Activated T-cell treated with anti-CD3 and anti-CD28 coated beads for 4 hours (primary cell): ENCODE measurements around the gene RPS6KA5.
"Not testable (repeated sequence)": the region's sequence is repeated elsewhere in the genome, so short reads cannot be mapped to it uniquely, and the experiment has no call there.

ENCODE experiments used
- DNase-seq: peaks from one replicate; pipeline ENCODE4 v3.0.0-alpha.2; 2020

Gene RPS6KA5

DNA sequence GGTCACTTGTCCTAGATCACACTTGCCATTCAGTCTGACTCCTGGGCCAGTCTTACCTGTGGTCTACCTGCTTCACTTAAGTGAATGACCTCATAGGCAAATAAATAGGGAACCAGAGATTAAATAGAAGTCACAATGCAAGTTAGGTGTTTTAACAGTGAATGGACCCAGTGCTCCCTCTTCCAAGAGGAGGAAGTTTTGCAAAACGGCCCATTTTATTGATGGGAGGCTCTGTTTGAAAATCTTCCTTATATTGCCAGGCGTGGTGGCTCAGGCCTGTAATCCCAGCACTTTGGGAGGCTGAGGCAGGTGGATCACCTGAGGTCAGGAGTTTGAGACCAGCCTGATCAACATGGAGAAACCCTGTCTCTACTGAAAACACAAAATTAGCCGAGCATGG is 79.8 kb downstream of the RPS6KA5 start:
- not testable (repeated sequence) for DNase-seq

DNA sequence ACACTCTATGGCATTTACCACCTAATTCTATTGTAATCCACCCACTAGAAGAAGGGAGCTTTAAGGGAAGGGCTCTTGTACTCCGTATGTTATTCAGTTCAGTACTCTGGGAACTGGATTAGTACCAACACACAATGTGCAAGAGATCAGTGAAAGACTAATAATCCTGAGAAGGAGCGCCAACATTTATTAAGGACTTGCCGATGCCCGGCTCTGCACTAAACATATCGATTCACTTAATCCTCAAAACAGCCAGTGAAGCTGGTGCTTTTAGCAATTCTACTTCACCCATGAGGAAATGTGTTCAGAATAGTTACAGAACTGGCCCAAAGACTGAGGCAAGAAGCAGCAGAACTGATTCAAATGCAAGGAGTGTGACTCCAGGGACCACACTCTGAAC is 80.9 kb downstream of the RPS6KA5 start:
- DNase-seq = no peak

DNA sequence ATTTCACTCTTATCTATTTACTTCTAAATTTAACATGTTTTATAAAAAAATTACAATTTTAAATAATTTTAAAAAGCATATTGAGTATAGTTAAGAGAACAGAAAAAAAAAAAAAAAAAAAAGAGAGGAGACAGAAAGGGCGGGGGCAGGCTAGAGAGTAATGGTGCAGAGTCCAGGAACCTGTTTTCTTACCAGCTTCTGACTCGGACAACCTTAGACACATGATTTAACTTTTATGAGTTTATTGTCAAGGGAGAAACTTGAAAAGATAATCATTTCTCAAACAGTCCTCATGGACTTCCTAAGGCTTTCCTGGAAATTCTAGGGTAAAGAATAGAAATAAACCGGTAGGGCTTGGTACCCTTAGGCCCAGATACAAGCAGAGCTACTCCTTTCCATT is 84.3 kb downstream of the RPS6KA5 start:
- no peak for DNase-seq

DNA sequence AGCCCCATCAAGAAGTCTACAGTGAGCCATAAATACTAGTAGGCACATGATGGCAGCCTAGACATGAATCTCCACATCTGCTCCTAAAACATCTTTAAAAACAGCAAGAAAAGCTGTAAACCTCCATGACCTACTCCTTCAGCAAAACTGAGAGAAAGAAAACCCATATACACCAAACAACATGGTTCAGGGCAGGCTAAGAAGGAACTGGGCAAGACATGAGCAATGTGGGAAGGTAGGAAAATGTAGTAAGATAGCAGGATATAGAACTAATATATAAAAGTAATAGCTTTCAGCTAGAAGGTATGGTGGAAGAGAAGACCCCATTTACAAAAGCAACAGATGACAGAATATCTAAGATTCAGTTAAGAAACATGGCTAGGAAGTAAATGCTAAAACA is 88.8 kb downstream of the RPS6KA5 start:
- no peak for DNase-seq

DNA sequence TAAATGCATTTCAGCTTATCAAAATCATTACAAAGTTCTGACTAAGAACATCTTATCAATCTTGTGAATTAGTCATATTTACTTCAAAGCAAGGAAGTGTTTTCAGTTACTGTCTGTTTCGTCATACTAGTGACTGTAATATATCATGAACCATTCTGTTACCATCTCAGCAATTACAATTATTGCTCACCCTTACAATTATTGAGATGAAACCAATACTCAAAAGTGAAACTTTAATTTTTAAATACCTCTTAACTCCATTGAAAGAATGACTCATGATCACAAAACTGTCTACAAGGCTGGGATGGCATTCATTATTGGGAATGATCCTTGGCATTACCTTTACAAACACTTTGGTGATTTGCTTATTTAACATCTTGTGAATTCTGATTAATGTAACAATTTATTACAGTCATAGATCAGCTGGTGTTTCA is 90.3 kb downstream of the RPS6KA5 start:
- no peak for DNase-seq

DNA sequence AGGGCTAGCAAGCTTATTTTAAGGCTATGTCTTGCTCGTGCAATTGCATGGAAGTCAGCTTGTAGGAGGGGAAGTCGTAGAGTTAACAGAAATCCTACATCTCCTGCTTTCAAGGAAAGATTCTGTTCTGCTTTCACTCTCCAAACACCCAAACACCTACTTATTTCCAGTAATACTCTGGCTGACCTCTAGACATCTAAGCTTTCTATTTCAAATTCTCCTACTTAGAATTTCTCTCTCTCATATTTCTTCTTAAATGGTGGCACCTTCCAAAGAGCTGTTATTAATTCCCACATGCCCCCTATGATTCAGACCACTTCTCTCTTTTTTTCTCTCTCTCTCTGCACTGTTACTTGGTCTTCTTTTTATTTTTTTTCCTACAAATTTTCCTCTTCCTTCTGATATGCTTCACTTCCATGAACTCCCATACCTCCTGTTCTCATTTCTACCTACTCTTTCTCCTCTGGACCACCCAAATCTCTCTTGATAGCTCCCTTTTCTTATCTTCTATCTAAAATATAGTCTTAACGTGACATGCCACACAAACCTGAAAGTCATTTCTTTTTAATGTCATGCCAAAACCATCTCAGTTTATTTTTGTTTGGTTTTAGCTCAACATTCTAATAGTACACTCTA is 90.8 kb downstream of the RPS6KA5 start:
- no peak for DNase-seq

DNA sequence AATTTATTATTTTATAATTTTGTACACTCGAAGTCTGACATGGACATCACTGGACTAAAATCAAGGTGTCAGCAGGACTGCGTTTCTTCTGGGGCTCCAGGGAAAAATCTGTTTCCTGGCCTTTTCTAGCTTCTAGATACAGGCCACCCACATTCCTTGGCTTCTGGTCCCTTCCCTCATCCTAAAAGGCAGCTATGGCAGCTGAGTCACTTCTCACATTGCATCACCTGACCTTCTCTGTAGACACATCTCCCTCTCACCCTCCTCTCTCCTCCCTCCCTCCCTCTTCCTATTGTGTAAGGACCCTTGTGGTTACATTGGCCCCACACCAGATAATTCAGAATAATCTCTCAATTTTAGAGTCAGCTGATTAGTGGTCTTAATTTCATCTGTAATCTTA is 92.4 kb downstream of the RPS6KA5 start:
- DNase-seq = no peak

DNA sequence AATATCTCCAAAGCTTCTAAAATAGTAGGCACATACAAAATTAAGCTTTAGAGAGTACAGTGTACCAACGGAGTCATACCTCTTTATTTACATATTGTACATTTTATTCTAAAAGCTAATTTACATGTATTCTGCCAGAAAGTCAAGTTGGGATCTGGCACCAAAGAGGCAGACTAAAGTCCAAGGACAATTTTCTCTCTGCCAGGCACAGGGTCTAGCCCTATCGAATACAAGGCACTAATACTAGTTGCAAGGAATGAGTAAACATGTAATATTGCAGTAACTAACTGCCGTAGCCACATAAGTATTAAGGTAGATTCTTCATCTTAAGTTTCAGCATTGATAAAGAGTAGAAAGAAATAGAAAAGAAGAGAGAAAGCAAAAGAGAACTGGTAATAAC is 93.9 kb downstream of the RPS6KA5 start:
- DNase-seq = no peak

DNA sequence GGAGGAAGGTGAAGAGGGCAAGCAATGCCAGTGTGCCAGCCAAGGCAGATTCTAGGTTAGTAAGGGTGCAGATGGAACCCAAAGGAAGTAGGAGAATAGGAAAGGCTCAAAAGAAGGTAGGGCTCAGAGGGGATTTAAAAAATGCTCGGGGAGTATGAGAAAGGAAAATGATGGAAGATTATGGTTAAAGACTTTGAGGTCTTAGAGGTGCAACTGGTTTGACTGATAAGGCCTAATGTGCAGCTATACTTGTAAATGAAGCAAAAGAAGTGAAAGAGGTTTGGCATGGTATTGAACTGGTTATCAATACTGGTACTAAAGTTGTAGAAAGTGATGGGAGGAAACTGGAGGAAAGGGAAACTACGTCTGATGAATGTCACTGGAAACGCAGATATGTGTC is 94.7 kb downstream of the RPS6KA5 start:
- no peak for DNase-seq

DNA sequence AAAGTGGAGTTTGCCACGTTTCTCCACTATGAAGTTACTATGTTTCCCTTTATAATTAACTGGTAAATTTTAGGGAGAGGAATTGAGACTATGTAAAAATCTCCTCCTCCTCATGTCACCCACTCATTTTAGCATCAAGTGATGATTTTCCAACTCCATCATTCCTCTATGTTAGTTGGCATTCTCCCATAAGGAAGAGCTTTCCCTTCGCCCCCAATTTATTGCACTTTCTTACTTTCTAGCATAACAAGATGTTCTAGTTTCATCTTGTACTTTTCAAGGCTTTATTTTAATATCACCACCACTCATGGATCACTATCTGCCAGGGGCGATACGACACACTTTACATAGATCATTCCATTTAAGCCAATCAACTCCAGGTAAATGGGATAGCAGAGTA is 97.1 kb downstream of the RPS6KA5 start:
- DNase-seq = no peak

DNA sequence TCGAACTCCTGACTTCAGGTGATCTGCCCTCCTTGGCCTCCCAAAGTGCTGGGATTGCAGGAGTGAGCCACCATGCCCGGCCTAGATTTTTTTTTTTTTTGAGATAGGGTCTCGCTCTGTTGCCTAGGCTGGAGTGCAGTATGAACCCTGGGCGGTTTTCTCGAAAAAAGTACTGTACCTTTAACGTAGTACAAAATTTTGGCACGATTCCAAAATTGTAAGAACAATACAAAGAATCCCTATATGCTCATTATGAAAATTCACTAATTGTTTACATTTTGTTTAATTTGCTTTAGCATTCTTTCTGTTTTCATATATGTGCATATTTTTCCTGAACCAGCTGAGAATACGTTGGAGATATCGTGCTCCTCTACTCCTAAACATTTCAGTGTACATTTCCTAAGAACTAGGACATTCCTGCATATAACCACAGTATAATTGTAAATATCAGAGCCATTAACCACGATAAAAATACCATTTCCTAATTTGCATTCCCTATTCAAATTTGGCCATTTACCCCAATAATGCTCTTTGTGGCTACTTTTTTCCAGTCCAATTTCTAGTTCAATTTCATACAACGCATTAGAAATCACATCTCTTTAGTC is 97.8 kb downstream of the RPS6KA5 start:
- no peak for DNase-seq

DNA sequence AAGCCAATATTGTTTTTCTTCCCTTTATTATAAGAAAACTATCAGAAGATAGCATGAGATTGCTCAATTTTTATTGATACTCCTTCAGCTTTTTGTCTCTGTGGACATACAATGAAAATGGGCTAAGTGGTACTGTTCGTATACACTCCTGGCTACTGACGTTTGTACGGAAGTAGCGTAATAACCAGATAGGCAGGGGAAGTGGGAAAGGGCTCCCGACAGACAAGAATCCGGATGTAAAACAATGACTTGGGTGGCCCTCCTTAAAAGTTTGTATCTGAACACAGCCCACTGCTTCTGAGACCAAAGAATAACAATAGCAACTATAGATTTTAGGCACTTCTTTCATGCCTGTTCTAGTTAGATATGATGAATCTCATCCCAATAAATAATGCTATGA is 99.6 kb downstream of the RPS6KA5 start:
- no peak for DNase-seq

DNA sequence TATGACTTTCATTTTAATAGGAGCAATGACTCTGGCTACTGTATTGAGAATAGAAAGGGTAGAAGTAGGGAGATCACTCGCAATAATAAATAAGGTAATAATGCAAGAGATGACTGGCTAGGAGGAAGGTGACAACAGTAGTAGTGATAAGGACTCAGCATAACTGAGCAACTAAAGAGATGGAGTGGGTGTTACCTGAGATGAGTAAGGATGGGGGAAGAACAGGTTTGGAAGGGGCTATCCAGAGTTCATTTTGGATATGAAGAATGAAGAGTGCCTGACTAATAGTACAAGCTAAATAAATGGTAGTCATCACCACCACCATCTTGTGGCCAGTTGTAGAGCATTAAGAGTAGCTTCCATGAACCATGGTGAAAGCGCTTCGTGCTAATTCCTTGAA is 101.1 kb downstream of the RPS6KA5 start:
- no peak for DNase-seq

DNA sequence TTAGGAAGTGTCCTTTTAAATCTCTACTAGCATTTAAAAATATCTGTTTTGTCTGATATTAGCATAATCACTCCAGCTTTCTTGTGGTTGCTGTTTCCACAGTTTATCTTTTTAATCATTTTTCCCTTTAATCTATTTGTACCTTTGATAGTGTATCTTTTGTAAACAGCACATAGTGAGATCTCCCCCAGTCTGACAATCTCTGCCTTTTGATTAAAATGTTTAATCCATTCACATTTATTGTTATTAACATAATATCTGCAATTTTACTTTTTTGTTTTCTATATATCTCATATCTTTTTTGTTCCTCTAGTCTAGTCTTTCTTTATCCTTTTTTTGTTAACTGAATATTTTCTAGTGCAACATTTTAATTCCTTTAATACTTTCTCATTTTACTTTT is 104.2 kb downstream of the RPS6KA5 start:
- no peak for DNase-seq

DNA sequence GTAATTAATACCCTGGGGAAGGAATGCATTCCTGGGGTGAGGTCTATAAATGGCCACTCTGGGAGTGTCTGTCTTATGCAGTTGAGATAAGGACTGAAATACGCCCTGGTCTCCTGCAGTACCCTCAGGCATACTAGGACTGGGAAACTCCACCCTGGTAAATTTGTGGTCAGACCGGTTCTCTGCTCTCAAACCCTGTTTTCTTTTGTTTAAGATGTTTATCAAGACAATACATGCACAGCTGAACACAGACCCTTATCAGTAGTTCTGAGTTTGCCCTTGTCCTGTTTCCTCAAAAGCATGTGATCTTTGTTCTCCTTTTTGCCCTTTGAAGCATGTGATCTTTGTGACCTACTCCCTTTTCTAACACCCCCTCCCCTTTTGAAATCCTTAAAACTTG is 106.8 kb downstream of the RPS6KA5 start:
- not testable (repeated sequence) for DNase-seq

DNA sequence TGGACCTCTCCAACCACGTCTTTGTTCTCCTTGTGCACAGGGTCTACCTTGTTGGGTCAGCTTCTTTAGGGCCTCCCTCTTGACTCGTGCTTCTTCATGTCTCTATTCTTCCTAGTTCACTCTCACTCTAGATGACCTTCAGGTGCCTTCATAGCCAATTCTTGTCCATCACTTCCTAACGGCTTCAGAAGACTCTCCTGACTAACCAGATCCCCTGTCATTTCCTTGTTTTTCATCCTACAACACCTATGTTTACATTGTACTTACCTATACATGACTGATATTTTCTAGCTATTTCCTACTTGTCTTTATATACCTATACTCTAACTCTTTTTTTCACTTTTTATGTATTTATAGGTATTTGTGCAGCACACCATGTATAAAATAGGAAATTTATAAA is 117.1 kb downstream of the RPS6KA5 start:
- DNase-seq = no peak

DNA sequence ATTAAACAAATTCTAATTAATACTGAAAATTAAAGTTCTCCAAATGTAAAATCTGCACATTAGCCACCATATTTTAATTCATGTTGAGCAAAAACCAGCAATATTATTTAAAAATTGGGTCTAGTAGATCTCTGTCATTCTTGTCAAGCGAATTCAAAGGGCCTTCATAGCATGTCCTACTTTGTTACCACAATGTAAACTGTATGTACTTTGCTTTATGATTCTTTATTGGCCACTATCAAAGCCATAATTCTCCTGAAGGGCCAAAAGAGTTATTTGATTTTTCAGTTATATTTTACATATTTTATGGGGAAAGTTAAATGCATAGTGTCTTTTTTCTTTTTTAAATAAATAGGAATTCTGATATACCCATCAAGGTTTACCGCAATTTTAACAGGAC is 117.9 kb downstream of the RPS6KA5 start:
- no peak for DNase-seq

DNA sequence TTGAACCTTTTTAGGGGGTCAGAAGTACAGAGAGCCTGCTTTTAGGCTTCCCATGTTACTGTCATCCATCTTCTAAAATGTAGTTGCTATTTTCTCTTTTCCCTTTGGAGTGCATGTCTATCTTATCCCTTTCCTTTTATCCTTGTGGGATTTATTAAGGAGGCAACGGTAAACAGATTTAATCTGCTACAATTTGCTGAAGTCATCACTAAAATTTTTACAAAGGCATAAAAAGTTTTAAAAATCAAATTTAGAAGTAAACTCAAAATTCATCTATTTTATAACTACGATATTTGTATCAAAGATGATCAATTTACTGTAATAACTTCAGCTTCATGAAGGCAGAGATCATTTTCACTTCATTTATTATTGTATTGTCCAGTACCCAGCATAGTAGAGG is 118.7 kb downstream of the RPS6KA5 start:
- no peak for DNase-seq

DNA sequence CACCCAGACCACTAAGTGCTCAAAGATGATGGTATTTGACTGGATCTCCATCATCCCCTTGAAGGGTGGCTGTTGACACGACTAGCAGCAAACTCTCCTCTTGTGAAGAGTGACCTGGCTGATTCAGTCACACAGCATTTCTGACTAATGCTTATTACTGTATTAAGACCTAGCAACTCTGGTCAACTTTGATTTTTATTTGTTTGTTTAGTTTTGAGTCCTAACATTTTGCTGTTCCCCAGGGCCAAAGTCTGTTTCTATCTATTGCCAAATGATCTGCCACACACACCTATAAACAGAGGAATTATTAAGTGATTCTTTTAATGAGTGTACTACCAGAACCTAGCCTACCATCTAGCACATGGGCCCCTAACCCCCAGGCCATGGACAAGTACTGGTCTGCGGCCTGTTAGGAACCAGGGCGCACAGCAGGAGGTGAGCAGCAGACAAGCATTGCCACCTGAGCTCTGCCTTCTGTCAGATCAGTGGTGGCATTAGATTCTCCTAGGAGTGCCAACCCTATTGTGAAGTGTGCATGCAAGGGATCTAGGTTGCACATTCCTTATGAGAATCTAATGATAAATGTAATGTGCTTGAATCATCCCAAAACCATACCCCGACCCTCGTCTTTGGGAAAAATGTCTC is 120.0 kb downstream of the RPS6KA5 start:
- DNase-seq = no peak

DNA sequence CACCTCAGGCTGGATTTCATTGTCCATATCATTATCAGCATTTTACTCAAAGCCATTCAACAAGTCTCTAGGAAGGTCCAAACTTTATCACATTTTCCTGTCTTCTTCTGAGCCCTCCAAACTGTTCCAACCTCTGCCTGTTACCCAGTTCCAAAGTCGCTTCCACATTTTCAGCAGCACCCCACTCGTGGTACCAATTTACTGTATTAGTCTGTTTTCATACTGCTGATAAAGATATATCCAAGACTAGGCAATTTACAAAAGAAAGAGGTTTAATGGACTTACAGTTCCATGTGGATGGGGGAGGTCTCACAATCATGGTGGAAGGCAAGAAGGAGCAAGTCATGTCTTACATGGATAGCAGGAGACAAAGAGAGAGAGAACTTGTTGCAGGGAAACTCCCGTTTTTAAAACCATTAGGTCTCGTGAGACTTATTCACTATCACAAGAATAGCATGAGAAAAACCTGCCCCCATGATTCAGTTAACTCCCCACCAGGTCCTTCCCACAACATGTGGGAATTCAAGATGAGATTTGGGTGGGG is 121.1 kb downstream of the RPS6KA5 start:
- DNase-seq = not testable (repeated sequence)

DNA sequence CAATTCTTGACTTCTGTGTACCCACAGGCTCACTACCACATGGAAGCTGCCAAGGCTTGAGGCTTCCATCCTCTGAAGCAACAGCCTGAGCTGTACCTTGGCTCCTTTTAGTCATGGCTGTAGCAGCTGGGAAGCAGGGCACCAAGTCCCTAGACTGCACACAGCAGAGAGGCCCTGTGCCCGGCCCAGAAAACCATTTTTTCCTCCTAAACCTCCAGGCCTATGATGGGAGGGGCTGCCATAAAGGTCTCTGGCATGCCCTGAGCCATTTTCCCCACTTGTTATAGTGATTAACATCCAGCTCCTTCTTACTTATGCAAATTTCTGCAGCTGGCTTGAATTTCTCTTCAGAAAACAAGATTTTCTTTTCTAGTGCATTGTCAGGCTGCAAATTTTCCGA is 121.8 kb downstream of the RPS6KA5 start:
- no peak for DNase-seq

DNA sequence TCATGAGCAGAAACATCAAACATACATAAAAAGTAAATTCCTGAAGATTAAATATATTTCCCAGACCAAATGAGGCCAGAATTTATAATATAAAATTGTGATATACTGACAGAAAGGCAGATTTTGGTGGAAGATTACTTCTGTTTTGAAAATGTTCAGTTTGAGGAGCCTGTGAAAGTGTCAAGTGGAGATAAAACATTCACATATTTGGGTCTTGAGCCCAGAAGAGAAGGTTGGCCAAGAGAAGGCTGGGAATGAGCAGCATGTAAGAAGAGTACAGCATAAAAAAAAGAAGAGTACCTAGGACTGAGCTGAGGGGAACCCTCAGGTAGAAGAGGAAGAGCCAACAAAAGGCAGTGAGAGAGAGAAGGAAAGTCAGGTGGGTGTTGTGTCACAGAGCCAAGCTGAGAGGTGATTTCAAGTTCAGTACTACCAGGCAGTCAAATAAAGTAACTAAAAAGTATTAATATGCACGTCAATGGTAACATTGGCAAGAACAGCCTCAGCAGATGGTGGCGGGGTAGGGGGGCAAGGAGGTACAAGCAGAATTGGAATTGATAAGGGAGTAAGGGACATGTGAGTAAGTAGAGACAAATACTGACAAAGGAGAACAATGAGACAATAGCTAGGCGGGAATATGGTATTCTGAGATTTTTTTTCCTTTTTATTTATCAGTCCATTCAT is 123.5 kb downstream of the RPS6KA5 start:
- DNase-seq = no peak

DNA sequence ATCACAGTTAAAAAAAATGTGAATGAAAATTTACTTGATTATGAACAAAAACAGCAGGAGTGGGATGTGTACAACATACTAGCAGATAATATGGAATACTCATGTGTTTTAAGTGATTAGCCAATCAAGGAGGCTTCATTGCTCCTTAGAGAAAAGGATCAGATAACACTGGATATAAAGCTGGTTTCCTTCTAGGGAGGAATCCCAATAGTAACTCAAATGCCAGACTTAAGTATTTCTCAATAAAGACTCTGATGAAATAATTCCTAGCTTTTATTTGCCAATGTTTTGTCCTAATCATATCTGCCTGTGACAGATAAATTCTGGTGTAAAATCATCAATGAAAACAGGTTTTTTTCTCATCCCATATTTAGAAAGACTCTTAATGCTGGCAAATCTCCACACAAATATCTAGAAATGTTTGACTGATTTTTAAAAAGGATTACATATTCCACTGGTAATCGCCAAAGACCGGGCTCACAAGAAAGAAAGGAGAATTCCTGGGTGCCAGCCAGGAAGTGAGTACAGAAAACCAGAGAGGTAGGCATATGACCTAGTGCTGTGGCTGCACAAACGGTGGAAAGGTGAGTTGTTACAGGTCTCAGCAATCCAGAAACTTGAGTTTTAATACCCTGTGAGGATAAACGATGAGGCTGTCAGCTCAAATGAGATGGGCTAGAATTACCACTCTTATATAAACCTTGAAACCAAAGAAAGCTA is 135.7 kb downstream of the RPS6KA5 start:
- DNase-seq = no peak
